Glutamatergic neuron (in vitro differentiated cells): Measurements from ENCODE around the gene NUDT7. TPM values are rescaled to one million over a fixed set of nuclear protein-coding genes. Genes with fewer than 3 reads are reported as not detected.

Source experiments
- DNase-seq: peaks from one replicate; pipeline ENCODE4 v3.0.0; 2022
- H3K27ac Mint-ChIP-seq: one replicate; pipeline ENCODE4 v1.8.0; 2020; ENCODE audit warnings: mild to moderate bottlenecking, mixed read lengths, inconsistent platforms; ENCODE audit not compliant: unreplicated experiment
- H3K27me3 Mint-ChIP-seq: one replicate; pipeline ENCODE4 v1.8.0; 2020; ENCODE audit warnings: mild to moderate bottlenecking, moderate library complexity, mixed read lengths, inconsistent platforms; ENCODE audit not compliant: unreplicated experiment
- H3K36me3 Mint-ChIP-seq: one replicate; pipeline ENCODE4 v1.8.0; 2020; ENCODE audit warnings: mild to moderate bottlenecking, mixed read lengths, inconsistent platforms; ENCODE audit not compliant: unreplicated experiment
- H3K4me1 Mint-ChIP-seq: one replicate; pipeline ENCODE4 v1.8.0; 2020; ENCODE audit warnings: mild to moderate bottlenecking, low read depth, mixed read lengths, inconsistent platforms; ENCODE audit not compliant: unreplicated experiment
- H3K4me3 Mint-ChIP-seq: one replicate; pipeline ENCODE4 v1.8.0; 2020; ENCODE audit warnings: mild to moderate bottlenecking, mixed read lengths, inconsistent platforms; ENCODE audit not compliant: unreplicated experiment
- H3K9me3 Mint-ChIP-seq: one replicate; pipeline ENCODE4 v1.8.0; 2020; ENCODE audit warnings: mild to moderate bottlenecking, moderate library complexity, mixed read lengths, inconsistent platforms; ENCODE audit not compliant: unreplicated experiment
- total RNA-seq: library from RNA; stranded (reverse); fragmentation: NEBNext Ultra II Directional; extraction: Animal tissue kit (Norgen Biotek cat#: 25700); gene quantifications from one replicate; pipeline ENCODE4 v1.2.1, GENCODE V29; 2021; ENCODE audit not compliant: unreplicated experiment
- TF ChIP-seq, protein P1 (sequence below): fragments of 200-600 bp; sonication (generic); IDR thresholded peaks from one replicate; pipeline ENCODE4 v1.5.0; 2021; ENCODE audit not compliant: partially characterized antibody, unreplicated experiment

Gene NUDT7
- total RNA-seq, 1 donor from 2014 or later: 3.0 TPM

DNA sequence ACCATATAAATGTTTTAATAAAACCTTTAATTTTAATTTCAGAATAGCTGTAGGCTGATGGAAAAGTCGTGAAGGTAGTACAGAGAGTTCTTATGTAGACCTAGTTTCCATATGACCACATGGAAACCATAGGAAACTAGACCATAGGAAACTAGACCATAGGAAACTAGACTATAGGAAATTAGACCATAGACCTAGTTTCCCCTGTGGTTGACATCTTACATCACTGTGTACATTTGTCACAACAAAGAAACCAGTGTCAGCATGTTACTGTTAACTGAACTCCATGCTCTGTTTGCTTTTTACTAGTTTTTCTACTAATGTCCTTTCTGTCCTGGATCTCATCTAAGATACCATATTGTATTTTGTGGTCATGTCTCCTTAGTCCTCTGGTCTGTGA, 14.6 kb downstream of the NUDT7 start:
- peaks cover 3% of the 10 kb centered on the region for H3K9me3 Mint-ChIP-seq
- no peaks in the 10 kb centered on the region for H3K27me3 Mint-ChIP-seq
- TF ChIP-seq, protein P1, sequence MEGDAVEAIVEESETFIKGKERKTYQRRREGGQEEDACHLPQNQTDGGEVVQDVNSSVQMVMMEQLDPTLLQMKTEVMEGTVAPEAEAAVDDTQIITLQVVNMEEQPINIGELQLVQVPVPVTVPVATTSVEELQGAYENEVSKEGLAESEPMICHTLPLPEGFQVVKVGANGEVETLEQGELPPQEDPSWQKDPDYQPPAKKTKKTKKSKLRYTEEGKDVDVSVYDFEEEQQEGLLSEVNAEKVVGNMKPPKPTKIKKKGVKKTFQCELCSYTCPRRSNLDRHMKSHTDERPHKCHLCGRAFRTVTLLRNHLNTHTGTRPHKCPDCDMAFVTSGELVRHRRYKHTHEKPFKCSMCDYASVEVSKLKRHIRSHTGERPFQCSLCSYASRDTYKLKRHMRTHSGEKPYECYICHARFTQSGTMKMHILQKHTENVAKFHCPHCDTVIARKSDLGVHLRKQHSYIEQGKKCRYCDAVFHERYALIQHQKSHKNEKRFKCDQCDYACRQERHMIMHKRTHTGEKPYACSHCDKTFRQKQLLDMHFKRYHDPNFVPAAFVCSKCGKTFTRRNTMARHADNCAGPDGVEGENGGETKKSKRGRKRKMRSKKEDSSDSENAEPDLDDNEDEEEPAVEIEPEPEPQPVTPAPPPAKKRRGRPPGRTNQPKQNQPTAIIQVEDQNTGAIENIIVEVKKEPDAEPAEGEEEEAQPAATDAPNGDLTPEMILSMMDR: no peak
- H3K4me3 Mint-ChIP-seq: no peak overlapping the region
- no peaks in the 10 kb centered on the region for H3K36me3 Mint-ChIP-seq
- H3K27ac Mint-ChIP-seq: no peak overlapping the region
- no peak for DNase-seq
- H3K4me1 Mint-ChIP-seq: peaks cover 1% of the 10 kb centered on the region

DNA sequence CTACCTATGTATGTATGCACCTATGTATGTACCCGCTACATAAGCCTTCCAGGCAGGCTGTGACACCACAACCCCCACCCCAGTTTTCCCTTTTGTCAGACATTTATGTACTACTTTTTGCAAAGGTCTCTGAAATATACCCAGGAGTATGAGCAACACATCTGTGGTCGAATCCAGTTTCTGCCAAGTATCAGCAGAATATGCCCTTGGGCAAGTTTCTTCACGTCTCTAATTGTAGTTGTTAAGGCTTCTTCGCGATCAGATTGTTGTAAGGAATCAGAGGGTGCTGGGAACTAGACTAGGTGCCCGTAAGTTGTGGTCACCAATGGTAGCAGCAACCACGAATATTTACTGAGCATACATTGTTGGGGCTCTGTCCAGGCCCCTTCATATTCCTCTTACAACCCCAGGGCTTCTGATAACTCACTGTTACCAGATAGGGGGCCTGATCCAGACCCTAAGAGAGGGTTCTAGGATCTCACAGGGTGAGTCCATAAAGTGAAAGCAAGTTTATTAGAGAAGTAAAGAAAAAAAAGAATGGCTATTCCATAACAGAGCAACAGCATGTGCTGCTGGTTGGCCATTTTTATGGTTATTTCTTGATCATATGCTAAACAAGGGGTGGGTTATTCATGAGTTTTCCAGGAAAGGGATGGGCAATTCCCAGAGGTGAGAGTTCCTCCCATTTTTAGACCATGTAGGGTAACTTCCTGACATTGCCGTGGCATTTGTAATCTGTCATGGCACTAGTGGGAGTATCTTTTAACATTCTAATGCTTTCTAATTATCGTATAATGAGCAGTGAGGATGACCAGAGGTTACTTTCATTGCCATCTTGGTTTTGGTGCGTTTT, 16.6 kb downstream of the NUDT7 start:
- DNase-seq: no peak
- no peak overlapping the region for H3K4me3 Mint-ChIP-seq
- H3K9me3 Mint-ChIP-seq: peaks cover 3% of the 10 kb centered on the region
- H3K27me3 Mint-ChIP-seq: no peaks in the 10 kb centered on the region
- peaks cover 1% of the 10 kb centered on the region for H3K4me1 Mint-ChIP-seq
- H3K27ac Mint-ChIP-seq: no peak overlapping the region
- TF ChIP-seq, protein P1: no peak
- no peaks in the 10 kb centered on the region for H3K36me3 Mint-ChIP-seq

DNA sequence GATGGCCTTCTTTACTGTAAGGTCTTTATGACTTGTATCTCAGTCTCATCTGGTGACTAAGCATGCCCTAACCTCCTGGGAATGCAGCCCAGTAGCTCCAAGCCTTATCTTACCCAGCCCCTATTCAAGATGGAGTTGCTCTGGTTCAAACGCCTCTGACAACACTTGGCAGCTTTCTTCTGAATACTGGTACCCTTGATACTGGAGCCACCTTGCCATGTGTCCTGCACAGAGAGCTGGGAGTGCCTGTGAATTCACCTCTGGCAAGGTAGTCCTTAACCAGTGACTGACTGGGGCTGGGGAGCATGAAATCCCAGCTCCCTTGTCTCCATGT, 17.2 kb downstream of the NUDT7 start:
- no peak for DNase-seq
- Mint-ChIP-seq H3K4me1 (peaks cover 1% of the 10 kb centered on the region), H3K36me3 (no peaks in the 10 kb centered on the region), H3K27me3 (no peaks in the 10 kb centered on the region), H3K4me3 (no peak overlapping the region), H3K9me3 (peaks cover 3% of the 10 kb centered on the region), H3K27ac (no peak overlapping the region)
- TF ChIP-seq, protein P1: no peak

DNA sequence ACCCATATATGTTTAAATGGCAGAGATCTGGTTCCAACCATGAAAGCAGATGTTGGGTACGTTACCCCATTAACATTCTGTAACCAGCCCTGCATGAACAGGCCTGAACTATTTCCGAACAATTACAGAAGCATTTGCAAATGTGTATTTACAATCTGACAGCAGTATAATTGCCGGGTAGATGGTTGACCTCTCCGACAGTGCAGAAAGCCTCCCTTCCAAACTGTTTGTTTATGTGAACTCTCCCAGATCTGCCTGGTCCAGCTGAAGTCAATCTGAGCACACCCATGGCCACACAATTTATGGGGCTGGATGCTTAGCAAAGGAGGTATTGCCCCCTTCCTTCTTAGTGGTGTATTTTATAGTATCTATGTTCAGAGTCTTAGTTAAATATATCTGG, 21.8 kb downstream of the NUDT7 start:
- peaks cover 7% of the 10 kb centered on the region for H3K9me3 Mint-ChIP-seq
- peaks cover 7% of the 10 kb centered on the region for H3K4me1 Mint-ChIP-seq
- TF ChIP-seq, protein P1: no peak

DNA sequence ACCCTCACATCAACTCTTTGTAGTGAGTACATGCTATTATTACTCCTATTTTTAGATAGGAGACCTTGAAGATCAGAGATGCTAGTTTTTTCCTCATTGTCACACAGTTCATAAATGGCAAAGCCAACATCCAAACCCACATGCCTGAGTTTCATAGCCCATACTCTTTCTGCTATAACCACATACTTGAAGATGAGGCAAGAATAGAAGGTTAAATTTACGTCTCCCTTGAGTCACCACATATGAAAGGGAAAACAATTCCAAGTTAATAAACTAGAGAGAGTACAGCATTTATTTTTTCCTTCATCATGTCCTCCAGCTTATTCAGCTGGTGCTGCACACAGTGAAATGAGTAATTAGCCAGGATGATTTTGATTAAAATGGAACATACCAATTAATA, 23.7 kb downstream of the NUDT7 start:
- H3K4me3 Mint-ChIP-seq: no peak overlapping the region
- peaks cover 7% of the 10 kb centered on the region for H3K4me1 Mint-ChIP-seq
- H3K27me3 Mint-ChIP-seq: peaks cover 2% of the 10 kb centered on the region
- H3K36me3 Mint-ChIP-seq: no peaks in the 10 kb centered on the region
- DNase-seq: no peak
- TF ChIP-seq, protein P1: no peak
- peaks cover 5% of the 10 kb centered on the region for H3K9me3 Mint-ChIP-seq
- no peak overlapping the region for H3K27ac Mint-ChIP-seq

More for the DNA sequence above, 21.8 kb downstream of the NUDT7 start:
- DNase-seq: no peak
- H3K4me3 Mint-ChIP-seq: no peak overlapping the region
- H3K36me3 Mint-ChIP-seq: no peaks in the 10 kb centered on the region
- no peak overlapping the region for H3K27ac Mint-ChIP-seq
- peaks cover 2% of the 10 kb centered on the region for H3K27me3 Mint-ChIP-seq
